HG03139 (cell line): ENCODE data around the gene ZSCAN30.
"Not testable (repeated sequence)": the region's sequence is repeated elsewhere in the genome, so short reads cannot be mapped to it uniquely, and the experiment has no call there.

Experiments used
- ATAC-seq: cut with Tn5 transposase; IDR thresholded peaks from one replicate; pipeline ENCODE4 v1.9.1; 2021; ENCODE audit not compliant: unreplicated experiment

Gene ZSCAN30

GRCh38 chr18:35239314-35239713 is 50.7 kb downstream of the ZSCAN30 start:
- no peak for ATAC-seq

- no peak for ATAC-seq
These were observed 53.3 kb downstream of the ZSCAN30 start for GRCh38 chr18:35236571-35237363.

- peak; percentile 88 for ATAC-seq
These were observed 59.0 kb downstream of the ZSCAN30 start for GRCh38 chr18:35231052-35231451.

- ATAC-seq: no peak
These were observed 62.8 kb downstream of the ZSCAN30 start for GRCh38 chr18:35227254-35227653.

GRCh38 chr18:35223797-35224196 is 66.2 kb downstream of the ZSCAN30 start:
- no peak for ATAC-seq

GRCh38 chr18:35220424-35220823 is 69.6 kb downstream of the ZSCAN30 start:
- ATAC-seq: no peak

GRCh38 chr18:35219331-35219730 is 70.7 kb downstream of the ZSCAN30 start:
- ATAC-seq: not testable (repeated sequence)

GRCh38 chr18:35216611-35217010 is 73.4 kb downstream of the ZSCAN30 start:
- not testable (repeated sequence) for ATAC-seq

- no peak for ATAC-seq
These were observed 75.0 kb downstream of the ZSCAN30 start for GRCh38 chr18:35215026-35215425.

- not testable (repeated sequence) for ATAC-seq
These were observed 84.1 kb downstream of the ZSCAN30 start for GRCh38 chr18:35205746-35206458.

GRCh38 chr18:35205199-35205712 is 84.8 kb downstream of the ZSCAN30 start:
- ATAC-seq: no peak

GRCh38 chr18:35203067-35203466 is 87.0 kb downstream of the ZSCAN30 start:
- ATAC-seq: no peak

GRCh38 chr18:35201256-35201931 is 88.6 kb downstream of the ZSCAN30 start:
- ATAC-seq: no peak
